Keratinocyte (primary cell): ENCODE results near the gene ARSB.

Experiments used
- CTCF ChIP-seq, 3 experiments: IDR thresholded peaks in 1 of 3; conservative IDR thresholded peaks in 1 of 3; optimal IDR thresholded peaks in 1 of 3; 2 replicates in 2 of 3; 3 replicates in 1 of 3; pipeline versions ENCODE3 to v1.5.1; 2011; ENCODE audit warnings: low read length in 3 of 3, mild to moderate bottlenecking in 3 of 3, moderate library complexity in 2 of 3, control low read depth in 1 of 3, inconsistent platforms in 1 of 3; ENCODE audit not compliant: insufficient read depth in 2 of 3; ENCODE audit errors: extremely low read depth in 1 of 3
- EZH2 ChIP-seq: IDR thresholded peaks from one replicate; pipeline ENCODE4 v1.6.1; 2012; ENCODE audit warnings: inconsistent platforms, mild to moderate bottlenecking, low read length, moderate library complexity

DNA sequence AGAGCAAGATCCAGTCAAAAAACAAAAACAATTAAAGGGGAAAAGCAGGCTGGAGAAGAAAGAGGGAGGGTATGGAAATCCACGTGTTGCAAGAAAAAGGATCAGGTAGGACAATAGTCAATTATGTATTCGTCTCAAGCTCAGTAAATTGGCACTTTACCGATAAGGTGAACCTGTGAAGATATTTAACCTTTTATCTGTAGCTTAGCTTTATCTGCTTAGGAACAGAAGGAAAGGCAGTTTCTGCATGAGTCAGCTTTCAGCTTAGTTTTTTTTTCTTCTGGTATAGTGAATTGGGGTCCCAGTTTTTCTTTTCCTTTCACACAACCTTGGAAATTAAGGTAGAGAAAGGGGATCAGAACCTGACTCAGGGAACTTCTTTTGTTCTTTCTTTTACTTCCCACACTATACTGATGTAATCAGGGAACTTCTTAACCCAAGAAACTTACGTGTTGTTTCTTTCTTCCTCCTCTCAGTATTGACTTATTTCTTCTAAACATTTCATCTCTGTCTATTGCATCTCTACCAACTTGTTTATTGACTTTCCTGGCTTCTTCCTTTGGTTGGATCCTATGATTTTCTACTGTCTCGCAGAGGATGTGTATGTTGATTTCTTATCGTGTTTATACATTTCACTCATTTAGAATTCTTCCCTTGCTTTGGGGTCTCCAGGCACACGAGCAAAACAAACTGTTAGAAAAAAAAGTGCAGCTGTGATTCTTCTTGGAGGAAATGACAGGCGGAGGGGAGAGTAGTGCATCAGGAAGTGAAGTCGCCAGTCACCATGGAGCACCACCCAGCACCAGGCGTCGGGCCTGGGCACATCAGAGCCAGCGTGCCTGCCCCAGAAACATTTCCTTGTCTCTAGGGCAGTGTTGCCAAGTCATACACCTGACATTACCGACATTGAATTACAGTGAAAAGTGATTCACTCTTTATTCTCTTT, 213.6 kb downstream of the ARSB start:
- TF ChIP-seq CTCF (optimal IDR thresholded peaks at IDR 0.05 in 1 of 3, IDR thresholded peaks at IDR 0.05 in 1 of 3, conservative IDR thresholded peaks at IDR 0.05 in 1 of 3; ENCODE audit: extremely low read depth in 1 of 3, insufficient read depth in 2 of 3, low read length in 3 of 3): no peak
- no peak for TF ChIP-seq EZH2
